Liver (tissue), 9 donors: ENCODE measurements around the gene BTBD8. TPM values are rescaled to one million over a fixed set of nuclear protein-coding genes. Genes with fewer than 3 reads are reported as not detected.

Experiments
- DNase-seq: peaks from one replicate; pipeline ENCODE4 v3.0.0-alpha.2; 2017; ENCODE audit warnings: low spot score
- H3K27ac ChIP-seq, 2 donors: one replicate each; pipeline ENCODE4 v1.7.0; 2013; ENCODE audit warnings: inconsistent platforms in 2 of 2, low read length in 2 of 2, control low read depth in 1 of 2, low read depth in 1 of 2, mild to moderate bottlenecking in 1 of 2
- H3K27me3 ChIP-seq, 4 donors: one replicate each; pipeline versions ENCODE4 v1.6.1 to v1.7.0; 2013; ENCODE audit warnings: low read length in 3 of 4, inconsistent platforms in 1 of 4, mild to moderate bottlenecking in 1 of 4, moderate library complexity in 1 of 4; ENCODE audit not compliant: control insufficient read depth in 4 of 4, insufficient read depth in 4 of 4
- H3K36me3 ChIP-seq, 4 donors: one replicate each; pipeline versions ENCODE4 v1.6.1 to v1.7.0; 2013; ENCODE audit warnings: low read length in 3 of 4, mild to moderate bottlenecking in 3 of 4, low read depth in 1 of 4, moderate library complexity in 1 of 4; ENCODE audit not compliant: control insufficient read depth in 4 of 4, insufficient read depth in 3 of 4
- H3K4me1 ChIP-seq, 4 donors: one replicate each; pipeline versions ENCODE4 v1.6.1 to v1.7.0; 2013; ENCODE audit warnings: low read length in 3 of 4, mild to moderate bottlenecking in 3 of 4, moderate library complexity in 1 of 4; ENCODE audit not compliant: control insufficient read depth in 4 of 4, insufficient read depth in 4 of 4
- H3K4me3 ChIP-seq, 3 donors: one replicate each; pipeline versions ENCODE4 v1.6.1 to v1.7.0; 2013; ENCODE audit warnings: low read length in 3 of 3, control low read depth in 1 of 3, low read depth in 1 of 3, mild to moderate bottlenecking in 1 of 3
- H3K9ac ChIP-seq, 2 donors: one replicate each; pipeline ENCODE4 v1.7.0; 2013; ENCODE audit warnings: low read length in 2 of 2, mild to moderate bottlenecking in 2 of 2, moderate library complexity in 2 of 2, control low read depth in 1 of 2, low read depth in 1 of 2
- H3K9me3 ChIP-seq, 4 donors: one replicate each; pipeline versions ENCODE4 v1.6.1 to v1.7.0; 2013; ENCODE audit warnings: low read length in 3 of 4; ENCODE audit not compliant: control insufficient read depth in 4 of 4
- EGR1 ChIP-seq, 2 donors: IDR thresholded peaks; 2 replicates each; pipeline ENCODE4 v1.6.1; 2016 to 2018; ENCODE audit warnings: antibody characterized with exemption in 2 of 2, low read depth in 2 of 2
- FOXA2 ChIP-seq: IDR thresholded peaks from 2 replicates; pipeline ENCODE4 v1.6.1; 2016; ENCODE audit warnings: antibody characterized with exemption
- GABPA ChIP-seq, 2 donors: IDR thresholded peaks in 1 of 2; conservative IDR thresholded peaks in 1 of 2; 2 replicates each; pipeline ENCODE4 v1.6.1; 2016; ENCODE audit warnings: antibody characterized with exemption in 2 of 2, mild to moderate bottlenecking in 1 of 2, moderate library complexity in 1 of 2
- HNF4A ChIP-seq, 2 donors: conservative IDR thresholded peaks; 2 replicates each; pipeline ENCODE4 v1.6.1; 2016; ENCODE audit warnings: antibody characterized with exemption in 2 of 2, mild to moderate bottlenecking in 2 of 2
- HNF4G ChIP-seq: IDR thresholded peaks from 2 replicates; pipeline ENCODE4 v1.6.1; 2016; ENCODE audit warnings: antibody characterized with exemption
- JUND ChIP-seq, 2 donors: IDR thresholded peaks; 2 replicates each; pipeline ENCODE4 v1.6.1; 2016; ENCODE audit warnings: antibody characterized with exemption in 2 of 2
- RAD21 ChIP-seq, 2 donors: IDR thresholded peaks; 2 replicates each; pipeline ENCODE4 v1.6.1; 2016; ENCODE audit warnings: antibody characterized with exemption in 2 of 2, mild to moderate bottlenecking in 2 of 2
- REST ChIP-seq: IDR thresholded peaks from 2 replicates; pipeline ENCODE4 v1.6.1; 2016; ENCODE audit warnings: antibody characterized with exemption, mild to moderate bottlenecking
- RXRA ChIP-seq, 2 donors: IDR thresholded peaks; 2 replicates each; pipeline ENCODE4 v1.6.1; 2017 to 2018; ENCODE audit warnings: antibody characterized with exemption in 2 of 2, mild to moderate bottlenecking in 1 of 2
- SP1 ChIP-seq: IDR thresholded peaks from 2 replicates; pipeline ENCODE4 v1.6.1; 2018; ENCODE audit warnings: antibody characterized with exemption, mild to moderate bottlenecking
- YY1 ChIP-seq: IDR thresholded peaks from 2 replicates; pipeline ENCODE4 v1.6.1; 2016; ENCODE audit warnings: antibody characterized with exemption, mild to moderate bottlenecking
- ZBTB33 ChIP-seq: IDR thresholded peaks from 2 replicates; pipeline ENCODE4 v1.6.1; 2016; ENCODE audit warnings: antibody characterized with exemption
- WGBS: extraction: QIAGEN DNeasy Blood & Tissue Kit; methylation state at CpG from one replicate; pipeline ENCODE4 v1.1.7; 2013; 5-methylcytosine and 5-hydroxymethylcytosine counted together
- polyA plus RNA-seq, 2 donors: library from polyadenylated mRNA; stranded (reverse) in 1 of 2; unstranded in 1 of 2; fragments of 200-250 nt in 1 of 2; fragments of >200 nt in 1 of 2; fragmentation: Nextera tagmentation in 1 of 2; extraction: Ambion mirVana in 1 of 2; gene quantifications; one replicate each; pipeline versions ENCODE4 v1.2.1 to v1.2.3, GENCODE V29; 2013 to 2015
- total RNA-seq, 2 donors: library from RNA; depleted of rRNA; stranded (reverse); fragments of >200 nt; gene quantifications; one replicate each; pipeline ENCODE4 v1.2.3, GENCODE V29; 2014
- TF ChIP-seq, protein P1 (sequence below): IDR thresholded peaks from 2 replicates; pipeline ENCODE4 v1.6.1; 2016; ENCODE audit warnings: antibody characterized with exemption
- TF ChIP-seq, protein P2 (sequence below): IDR thresholded peaks from 2 replicates; pipeline ENCODE4 v1.6.1; 2016; ENCODE audit warnings: antibody characterized with exemption
- TF ChIP-seq, protein P3 (sequence below): fragments of 150-350 bp; IDR thresholded peaks from 2 replicates; pipeline ENCODE4 v1.5.1; 2017; ENCODE audit warnings: improper control_type of control experiment, low read depth, low read length; ENCODE audit not compliant: missing input control
- donor health status: healthy.
- donor health status: healthy.
- donor health status: healthy.
- donor health status: healthy.
- donor health status: healthy.

Gene BTBD8
- total and polyA plus RNA-seq, 4 donors: 0.47 to 1.8 (median 1.1) TPM

DNA sequence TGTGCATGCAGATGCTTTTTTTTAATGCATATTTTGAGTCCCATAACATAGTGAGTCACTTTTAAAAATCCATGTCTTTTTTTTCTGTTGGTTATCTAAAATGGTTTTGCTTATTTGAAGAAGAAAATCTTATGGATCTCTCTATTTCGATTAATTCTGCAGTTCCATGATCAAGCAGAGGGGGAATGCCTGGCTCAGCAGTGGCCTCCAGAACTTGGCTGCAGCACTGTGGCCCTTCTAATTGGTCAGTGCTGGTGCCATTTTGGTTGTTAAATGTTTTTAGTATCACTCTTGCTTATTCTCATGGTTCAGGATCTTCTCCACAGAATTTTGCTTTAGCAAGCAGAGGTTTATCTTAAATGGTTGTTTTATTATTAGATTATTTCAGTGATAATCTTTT, 39.2 kb upstream of the BTBD8 start:
- TF ChIP-seq RAD21 (IDR thresholded peaks at IDR 0.05) (no peak), SP1 (no peak), HNF4A (conservative IDR thresholded peaks at IDR 0.05) (no peak), FOXA2 (no peak), YY1 (no peak), REST (no peak), JUND (IDR thresholded peaks at IDR 0.05) (no peak), GABPA (IDR thresholded peaks at IDR 0.05 in 1 of 2, conservative IDR thresholded peaks at IDR 0.05 in 1 of 2) (no peak), EGR1 (IDR thresholded peaks at IDR 0.05; ENCODE audit: low read depth in 2 of 2) (no peak), ZBTB33 (no peak), RXRA (IDR thresholded peaks at IDR 0.05) (no peak), HNF4G (no peak)
- TF ChIP-seq, protein P1, sequence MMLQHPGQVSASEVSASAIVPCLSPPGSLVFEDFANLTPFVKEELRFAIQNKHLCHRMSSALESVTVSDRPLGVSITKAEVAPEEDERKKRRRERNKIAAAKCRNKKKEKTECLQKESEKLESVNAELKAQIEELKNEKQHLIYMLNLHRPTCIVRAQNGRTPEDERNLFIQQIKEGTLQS: no peak
- TF ChIP-seq, protein P2, sequence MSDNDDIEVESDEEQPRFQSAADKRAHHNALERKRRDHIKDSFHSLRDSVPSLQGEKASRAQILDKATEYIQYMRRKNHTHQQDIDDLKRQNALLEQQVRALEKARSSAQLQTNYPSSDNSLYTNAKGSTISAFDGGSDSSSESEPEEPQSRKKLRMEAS: no peak
- TF ChIP-seq, protein P3, sequence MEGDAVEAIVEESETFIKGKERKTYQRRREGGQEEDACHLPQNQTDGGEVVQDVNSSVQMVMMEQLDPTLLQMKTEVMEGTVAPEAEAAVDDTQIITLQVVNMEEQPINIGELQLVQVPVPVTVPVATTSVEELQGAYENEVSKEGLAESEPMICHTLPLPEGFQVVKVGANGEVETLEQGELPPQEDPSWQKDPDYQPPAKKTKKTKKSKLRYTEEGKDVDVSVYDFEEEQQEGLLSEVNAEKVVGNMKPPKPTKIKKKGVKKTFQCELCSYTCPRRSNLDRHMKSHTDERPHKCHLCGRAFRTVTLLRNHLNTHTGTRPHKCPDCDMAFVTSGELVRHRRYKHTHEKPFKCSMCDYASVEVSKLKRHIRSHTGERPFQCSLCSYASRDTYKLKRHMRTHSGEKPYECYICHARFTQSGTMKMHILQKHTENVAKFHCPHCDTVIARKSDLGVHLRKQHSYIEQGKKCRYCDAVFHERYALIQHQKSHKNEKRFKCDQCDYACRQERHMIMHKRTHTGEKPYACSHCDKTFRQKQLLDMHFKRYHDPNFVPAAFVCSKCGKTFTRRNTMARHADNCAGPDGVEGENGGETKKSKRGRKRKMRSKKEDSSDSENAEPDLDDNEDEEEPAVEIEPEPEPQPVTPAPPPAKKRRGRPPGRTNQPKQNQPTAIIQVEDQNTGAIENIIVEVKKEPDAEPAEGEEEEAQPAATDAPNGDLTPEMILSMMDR: no peak
- Histone ChIP-seq H3K36me3 (no peaks in the 10 kb centered on the region), H3K27me3 (no peaks in the 10 kb centered on the region), H3K4me1 (no peaks in the 10 kb centered on the region), H3K4me3 (no peak overlapping the region), H3K9ac (no peak overlapping the region), H3K9me3 (no peaks in the 10 kb centered on the region), H3K27ac (no peak overlapping the region)
- 91% methylated on average over 1 of the region's 1 CpG for WGBS
- DNase-seq: no peak

- Histone ChIP-seq H3K27me3 (no peaks in the 10 kb centered on the region), H3K9me3 (no peaks in the 10 kb centered on the region), H3K27ac (no peak overlapping the region), H3K9ac (no peak overlapping the region), H3K4me3 (no peak overlapping the region), H3K4me1 (no peaks in the 10 kb centered on the region), H3K36me3 (no peaks in the 10 kb centered on the region)
- WGBS: 83% methylated on average over 5 of the region's 5 CpGs
- DNase-seq: no peak
- TF ChIP-seq HNF4A (conservative IDR thresholded peaks at IDR 0.05): no peak
- TF ChIP-seq JUND (IDR thresholded peaks at IDR 0.05): no peak
- no peak for TF ChIP-seq GABPA (IDR thresholded peaks at IDR 0.05 in 1 of 2, conservative IDR thresholded peaks at IDR 0.05 in 1 of 2)
- no peak for TF ChIP-seq RXRA (IDR thresholded peaks at IDR 0.05)
- no peak for TF ChIP-seq ZBTB33
- TF ChIP-seq REST: no peak
- TF ChIP-seq, protein P3: no peak
Observed at GRCh38 chr1:92043621-92044020, 36.5 kb upstream of the BTBD8 start.
